Measurements from ENCODE around the gene JAKMIP1.

JAKMIP1 gene

DNA sequence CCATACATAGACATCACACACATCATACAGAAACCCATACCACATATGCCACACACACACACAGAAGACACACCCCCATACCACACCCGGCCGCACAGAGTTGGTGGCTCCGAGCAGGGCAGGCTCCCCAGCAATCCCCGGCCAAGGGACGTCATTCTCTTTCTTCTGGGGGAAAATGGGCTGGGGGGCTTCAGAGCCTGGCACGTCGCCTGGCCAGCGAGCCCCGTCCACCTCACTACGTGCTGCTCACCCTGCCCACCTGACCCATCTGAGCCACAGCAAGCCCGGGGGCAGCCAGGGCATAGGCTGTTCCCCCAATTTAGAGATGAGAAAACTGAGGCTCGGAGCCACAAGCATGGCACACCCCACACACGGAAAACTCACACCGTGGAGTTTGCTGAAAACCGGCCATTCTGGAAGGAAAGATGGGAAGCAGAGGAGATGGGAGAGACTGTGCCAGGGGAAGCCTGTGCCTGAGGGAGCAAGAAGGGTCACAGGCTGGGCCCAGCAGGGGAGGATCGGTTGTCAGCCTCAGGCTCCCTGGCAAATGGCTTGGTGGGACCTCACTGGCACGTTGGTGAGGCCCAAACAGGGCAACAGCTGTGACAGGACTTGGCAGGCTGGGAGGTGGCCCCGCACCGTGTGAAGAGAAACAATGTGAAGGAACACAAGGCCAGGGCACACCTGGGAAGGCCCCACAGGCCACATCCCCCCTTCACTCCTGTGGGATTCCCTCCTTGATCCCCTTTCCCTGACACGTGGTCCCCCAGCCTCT lies 73.2 kb downstream of the JAKMIP1 start:
- no peak overlapping the region for H3K4me3 ChIP-seq (replicated peaks; ENCODE audit: low read depth, low read length)
- DNase-seq (ENCODE audit: extremely low read depth, low read depth), result no peak
- TF ChIP-seq CTCF (IDR thresholded peaks at IDR 0.05; ENCODE audit: low read depth, low read length, missing control alignments), result no peak

DNA sequence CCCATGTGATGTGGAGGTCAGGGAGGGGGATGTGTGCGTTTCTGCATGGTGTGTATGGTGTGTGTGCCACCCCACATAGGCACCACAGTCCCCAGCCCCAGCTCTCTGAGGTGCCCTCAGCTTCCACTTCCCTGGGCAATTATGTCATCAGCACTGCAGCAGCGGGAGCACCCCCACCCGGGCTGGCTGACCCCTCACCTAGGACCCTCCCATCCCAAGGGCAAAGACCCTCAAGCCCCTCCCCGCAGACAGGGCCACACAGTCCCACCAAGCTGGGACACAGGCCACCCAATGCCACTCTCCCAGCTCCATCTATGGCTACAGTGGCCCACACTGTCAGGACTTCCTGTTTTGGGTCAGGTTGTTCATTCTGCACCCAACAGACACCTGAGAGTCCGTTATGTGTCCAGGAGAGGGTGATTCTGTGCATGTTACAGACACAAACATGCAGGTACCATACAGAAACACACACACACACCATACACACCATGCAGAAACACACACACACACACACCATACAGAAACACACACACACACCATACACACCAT lies 75.2 kb downstream of the JAKMIP1 start:
- no peak for TF ChIP-seq CTCF (IDR thresholded peaks at IDR 0.05; ENCODE audit: low read depth, low read length, missing control alignments)
- DNase-seq (ENCODE audit: extremely low read depth, low read depth), result no peak
- H3K4me3 ChIP-seq (replicated peaks; ENCODE audit: low read depth, low read length), result no peak overlapping the region

DNA sequence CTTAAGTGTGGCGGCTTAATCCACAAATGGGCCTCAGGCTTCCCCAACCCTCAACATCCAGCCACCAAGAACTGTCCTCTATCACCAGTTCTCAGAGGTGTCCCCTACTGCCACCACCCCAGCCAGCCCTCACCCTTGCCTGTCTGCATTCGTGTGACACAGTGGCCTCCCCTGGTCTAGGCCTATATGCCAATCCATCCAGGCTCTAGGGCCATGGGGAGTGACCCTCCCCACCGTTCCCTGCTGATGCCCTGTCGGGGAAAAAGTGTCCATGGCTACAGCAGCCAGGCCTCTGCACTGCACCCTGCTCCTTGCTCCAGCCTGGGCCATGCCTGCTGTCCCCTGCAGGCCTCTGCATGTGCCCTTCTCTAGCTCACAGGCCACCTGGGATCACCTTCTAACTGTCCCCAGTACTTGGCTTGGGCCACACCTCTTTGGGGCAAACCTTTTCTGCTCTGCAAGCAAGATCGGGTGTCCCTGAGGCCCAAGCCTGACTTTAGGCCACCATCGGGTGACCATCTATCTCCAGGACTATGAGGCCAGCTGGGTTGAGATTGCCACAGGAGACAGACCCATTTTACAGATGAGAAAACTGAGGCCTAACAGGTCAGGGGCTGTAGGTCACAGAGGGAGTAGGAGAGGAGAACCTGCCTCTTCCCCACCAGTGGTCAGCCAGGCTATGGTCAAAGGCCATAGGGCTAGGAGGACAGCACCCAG lies 75.8 kb downstream of the JAKMIP1 start:
- no peak overlapping the region for H3K4me3 ChIP-seq (replicated peaks; ENCODE audit: low read depth, low read length)
- no peak for TF ChIP-seq CTCF (IDR thresholded peaks at IDR 0.05; ENCODE audit: low read depth, low read length, missing control alignments)
- no peak for DNase-seq (ENCODE audit: extremely low read depth, low read depth)

GRCh38 chr4:6123976-6124375 lies 76.4 kb downstream of the JAKMIP1 start:
- no peak for TF ChIP-seq CTCF (IDR thresholded peaks at IDR 0.05; ENCODE audit: low read depth, low read length, missing control alignments)
- no peak overlapping the region for H3K4me3 ChIP-seq (replicated peaks; ENCODE audit: low read depth, low read length)
- no peak for DNase-seq (ENCODE audit: extremely low read depth, low read depth)

GRCh38 chr4:6123541-6123940 lies 76.8 kb downstream of the JAKMIP1 start:
- DNase-seq (ENCODE audit: extremely low read depth, low read depth), result no peak
- H3K4me3 ChIP-seq (replicated peaks; ENCODE audit: low read depth, low read length), result no peak overlapping the region
- TF ChIP-seq CTCF (IDR thresholded peaks at IDR 0.05; ENCODE audit: low read depth, low read length, missing control alignments), result no peak

- no peak for DNase-seq (ENCODE audit: extremely low read depth, low read depth)
- no peak for TF ChIP-seq CTCF (IDR thresholded peaks at IDR 0.05; ENCODE audit: low read depth, low read length, missing control alignments)
- no peak overlapping the region for H3K4me3 ChIP-seq (replicated peaks; ENCODE audit: low read depth, low read length)
These were observed 77.2 kb downstream of the JAKMIP1 start for GRCh38 chr4:6123116-6123515.
